HEK293 (cell line): ENCODE measurements around the gene C3orf52.

ENCODE experiments used
- AEBP2 ChIP-seq: fragments of 450-650 bp; formaldehyde crosslinking; IDR thresholded peaks from 2 replicates; pipeline ENCODE4 v1.5.1; 2016; ENCODE audit warnings: missing biosample characterization, missing genetic modification characterization, borderline replicate concordance
- CTCF ChIP-seq: fragments of 450-650 bp; formaldehyde crosslinking; IDR thresholded peaks from 2 replicates; pipeline ENCODE4 v1.5.1; 2016; ENCODE audit warnings: missing biosample characterization, missing genetic modification characterization
- ELK4 ChIP-seq: IDR thresholded peaks from 2 replicates; pipeline ENCODE4 v1.6.1; 2011; ENCODE audit warnings: mild to moderate bottlenecking, low read depth, low read length, borderline replicate concordance
- KLF1 ChIP-seq: fragments of 450-650 bp; formaldehyde crosslinking; IDR thresholded peaks from 2 replicates; pipeline ENCODE4 v1.5.1; 2016; ENCODE audit warnings: missing biosample characterization, missing genetic modification characterization
- PATZ1 ChIP-seq: fragments of 450-650 bp; formaldehyde crosslinking; IDR thresholded peaks from 2 replicates; pipeline ENCODE4 v1.5.1; 2016; ENCODE audit warnings: missing biosample characterization, missing genetic modification characterization
- PRDM10 ChIP-seq: fragments of 450-650 bp; formaldehyde crosslinking; IDR thresholded peaks from 2 replicates; pipeline ENCODE4 v1.5.1; 2016; ENCODE audit warnings: missing biosample characterization, missing genetic modification characterization
- SETDB1 ChIP-seq: IDR thresholded peaks from one replicate; pipeline ENCODE4 v1.6.1; 2017; ENCODE audit warnings: mild to moderate bottlenecking, low read length, moderate library complexity, mixed read lengths; ENCODE audit not compliant: insufficient read length
- YY1 ChIP-seq: fragments of 450-650 bp; formaldehyde crosslinking; IDR thresholded peaks from 2 replicates; pipeline ENCODE4 v1.5.1; 2018; ENCODE audit warnings: missing biosample characterization, missing genetic modification characterization
- ZNF274 ChIP-seq, 2 experiments: fragments of 200-500 bp in 1 of 2; fragments of 450-650 bp in 1 of 2; sonication (Bioruptor generic) in 1 of 2; formaldehyde crosslinking in 1 of 2; IDR thresholded peaks; 2 replicates each; pipeline versions ENCODE4 v1.5.1 to v1.6.1; 2014 to 2016; ENCODE audit warnings: borderline replicate concordance in 1 of 2, inconsistent platforms in 1 of 2, low read length in 1 of 2, missing biosample characterization in 1 of 2, missing genetic modification characterization in 1 of 2
- ZNF280C ChIP-seq: fragments of 450-650 bp; formaldehyde crosslinking; IDR thresholded peaks from 2 replicates; pipeline ENCODE4 v1.5.1; 2016; ENCODE audit warnings: missing biosample characterization, missing genetic modification characterization
- ZNF449 ChIP-seq: fragments of 450-650 bp; formaldehyde crosslinking; IDR thresholded peaks from 2 replicates; pipeline ENCODE4 v1.5.1; 2017; ENCODE audit warnings: missing biosample characterization, mild to moderate bottlenecking, missing genetic modification characterization, moderate library complexity
- ZNF600 ChIP-seq: fragments of 450-650 bp; formaldehyde crosslinking; IDR thresholded peaks from 2 replicates; pipeline ENCODE4 v1.5.1; 2016; ENCODE audit warnings: missing biosample characterization, missing genetic modification characterization
- ZNF626 ChIP-seq: fragments of 450-650 bp; sonication (Bioruptor Pico); formaldehyde crosslinking; IDR thresholded peaks from 2 replicates; pipeline ENCODE4 v1.5.1; 2018; ENCODE audit warnings: missing biosample characterization, missing genetic modification characterization, inconsistent platforms
- ZNF704 ChIP-seq: fragments of 450-650 bp; formaldehyde crosslinking; IDR thresholded peaks from 2 replicates; pipeline ENCODE4 v1.5.1; 2016; ENCODE audit warnings: missing biosample characterization, missing genetic modification characterization

GRCh38 chr3:112124907-112125607 lies 38.9 kb downstream of the C3orf52 start:
- TF ChIP-seq SETDB1 = no peak
- TF ChIP-seq ZNF449 (tag by site-specific recombination) = no peak
- no peak for TF ChIP-seq CTCF
- TF ChIP-seq KLF1 (tag by site-specific recombination) = no peak
- no peak for TF ChIP-seq PRDM10 (tag by site-specific recombination)
- no peak for TF ChIP-seq ZNF274 (IDR thresholded peaks at IDR 0.05; ENCODE audit: low read length)
- TF ChIP-seq ZNF274 (tag by site-specific recombination; IDR thresholded peaks at IDR 0.05; ENCODE audit: borderline replicate concordance) = no peak
- no peak for TF ChIP-seq ZNF704
- TF ChIP-seq AEBP2 (tag by site-specific recombination) = no peak
- TF ChIP-seq YY1 = no peak
- no peak for TF ChIP-seq PATZ1 (tag by site-specific recombination)
- no peak for TF ChIP-seq ZNF626 (tag by site-specific recombination)
- no peak for TF ChIP-seq ZNF600 (tag by site-specific recombination)
- no peak for TF ChIP-seq ZNF280C (tag by site-specific recombination)
- TF ChIP-seq ELK4 = no peak
